ENCODE results near the gene NDUFS5. TPM values are rescaled to one million over a fixed set of nuclear protein-coding genes. Genes with fewer than 3 reads are reported as not detected.
A peak's percentile ranks its signal among the peaks of the same experiment; 100 is the strongest.

The NDUFS5 gene
- total and polyA plus RNA-seq, 10 of the 15 experiments (the other 5 are each of a cell fraction or from before 2014, with no cell fraction given): 240 to 1,578 (median 831) TPM

DNA sequence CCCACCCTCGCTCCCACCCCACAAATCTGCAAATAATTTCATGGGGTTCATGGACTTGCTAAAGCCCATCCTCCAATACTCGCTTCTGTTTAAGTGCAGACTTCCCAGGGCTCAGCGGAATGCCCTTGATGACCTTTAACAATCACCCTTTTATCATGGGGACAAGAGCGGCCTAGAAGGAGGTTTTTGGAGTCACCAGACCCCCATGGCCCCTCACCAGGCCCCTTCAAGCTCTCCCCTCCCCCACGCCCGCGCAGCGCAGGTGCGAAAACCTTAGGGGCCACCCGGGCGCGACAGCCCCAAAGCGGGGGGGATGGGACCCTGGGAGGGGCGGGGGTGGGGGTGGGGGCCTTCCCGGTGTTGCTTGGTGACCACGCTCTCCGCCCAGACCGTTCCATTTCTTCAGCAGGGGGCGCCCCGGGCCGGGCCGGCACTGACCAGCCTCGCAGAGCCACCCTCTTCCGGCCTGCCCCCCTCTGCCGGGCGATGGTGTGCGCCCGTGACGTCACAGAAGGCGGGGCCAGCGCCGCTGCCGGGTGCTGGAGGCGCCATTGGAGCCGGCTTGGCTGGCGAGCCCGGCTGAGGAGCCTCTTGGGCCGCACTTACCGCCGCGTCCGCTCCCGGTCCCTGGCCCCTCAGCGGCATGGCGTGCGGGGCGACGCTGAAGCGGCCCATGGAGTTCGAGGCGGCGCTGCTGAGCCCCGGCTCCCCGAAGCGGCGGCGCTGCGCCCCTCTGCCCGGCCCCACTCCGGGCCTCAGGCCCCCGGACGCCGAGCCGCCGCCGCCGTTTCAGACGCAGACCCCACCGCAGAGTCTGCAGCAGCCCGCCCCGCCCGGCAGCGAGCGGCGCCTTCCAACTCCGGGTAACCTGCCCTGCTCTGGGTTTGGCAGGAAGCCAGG lies 35.2 kb upstream of the NDUFS5 start, which contains the start of gene AKIRIN1 (continued):
- TF ChIP-seq, protein P1, sequence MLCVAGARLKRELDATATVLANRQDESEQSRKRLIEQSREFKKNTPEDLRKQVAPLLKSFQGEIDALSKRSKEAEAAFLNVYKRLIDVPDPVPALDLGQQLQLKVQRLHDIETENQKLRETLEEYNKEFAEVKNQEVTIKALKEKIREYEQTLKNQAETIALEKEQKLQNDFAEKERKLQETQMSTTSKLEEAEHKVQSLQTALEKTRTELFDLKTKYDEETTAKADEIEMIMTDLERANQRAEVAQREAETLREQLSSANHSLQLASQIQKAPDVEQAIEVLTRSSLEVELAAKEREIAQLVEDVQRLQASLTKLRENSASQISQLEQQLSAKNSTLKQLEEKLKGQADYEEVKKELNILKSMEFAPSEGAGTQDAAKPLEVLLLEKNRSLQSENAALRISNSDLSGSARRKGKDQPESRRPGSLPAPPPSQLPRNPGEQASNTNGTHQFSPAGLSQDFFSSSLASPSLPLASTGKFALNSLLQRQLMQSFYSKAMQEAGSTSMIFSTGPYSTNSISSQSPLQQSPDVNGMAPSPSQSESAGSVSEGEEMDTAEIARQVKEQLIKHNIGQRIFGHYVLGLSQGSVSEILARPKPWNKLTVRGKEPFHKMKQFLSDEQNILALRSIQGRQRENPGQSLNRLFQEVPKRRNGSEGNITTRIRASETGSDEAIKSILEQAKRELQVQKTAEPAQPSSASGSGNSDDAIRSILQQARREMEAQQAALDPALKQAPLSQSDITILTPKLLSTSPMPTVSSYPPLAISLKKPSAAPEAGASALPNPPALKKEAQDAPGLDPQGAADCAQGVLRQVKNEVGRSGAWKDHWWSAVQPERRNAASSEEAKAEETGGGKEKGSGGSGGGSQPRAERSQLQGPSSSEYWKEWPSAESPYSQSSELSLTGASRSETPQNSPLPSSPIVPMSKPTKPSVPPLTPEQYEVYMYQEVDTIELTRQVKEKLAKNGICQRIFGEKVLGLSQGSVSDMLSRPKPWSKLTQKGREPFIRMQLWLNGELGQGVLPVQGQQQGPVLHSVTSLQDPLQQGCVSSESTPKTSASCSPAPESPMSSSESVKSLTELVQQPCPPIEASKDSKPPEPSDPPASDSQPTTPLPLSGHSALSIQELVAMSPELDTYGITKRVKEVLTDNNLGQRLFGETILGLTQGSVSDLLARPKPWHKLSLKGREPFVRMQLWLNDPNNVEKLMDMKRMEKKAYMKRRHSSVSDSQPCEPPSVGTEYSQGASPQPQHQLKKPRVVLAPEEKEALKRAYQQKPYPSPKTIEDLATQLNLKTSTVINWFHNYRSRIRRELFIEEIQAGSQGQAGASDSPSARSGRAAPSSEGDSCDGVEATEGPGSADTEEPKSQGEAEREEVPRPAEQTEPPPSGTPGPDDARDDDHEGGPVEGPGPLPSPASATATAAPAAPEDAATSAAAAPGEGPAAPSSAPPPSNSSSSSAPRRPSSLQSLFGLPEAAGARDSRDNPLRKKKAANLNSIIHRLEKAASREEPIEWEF (IDR thresholded peaks at IDR 0.05; ENCODE audit: insufficient replicate concordance, low read depth, low read length): no peak
- no peak for TF ChIP-seq STAT3 (IDR thresholded peaks at IDR 0.05; ENCODE audit: low read depth, low read length)
- TF ChIP-seq SUZ12 (IDR thresholded peaks at IDR 0.05; ENCODE audit: unreplicated experiment): no peak
- no peak for TF ChIP-seq BMI1 (IDR thresholded peaks at IDR 0.05; ENCODE audit: borderline replicate concordance)
- TF ChIP-seq, protein P2, sequence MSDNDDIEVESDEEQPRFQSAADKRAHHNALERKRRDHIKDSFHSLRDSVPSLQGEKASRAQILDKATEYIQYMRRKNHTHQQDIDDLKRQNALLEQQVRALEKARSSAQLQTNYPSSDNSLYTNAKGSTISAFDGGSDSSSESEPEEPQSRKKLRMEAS (IDR thresholded peaks at IDR 0.05; ENCODE audit: low read depth, low read length): peak; percentile 27; the same call in 1 of the 2 replicates
- peak; percentile 87; the same call in 1 of the 2 replicates for TF ChIP-seq POLR2AphosphoS2 (IDR thresholded peaks at IDR 0.05; ENCODE audit: low read depth, low read length)
- peak; percentile 96 for TF ChIP-seq CREM (IDR thresholded peaks at IDR 0.05; ENCODE audit: low read depth)
- no peak for TF ChIP-seq NFYB (IDR thresholded peaks at IDR 0.05; ENCODE audit: insufficient read depth, low read depth, low read length)
- TF ChIP-seq, protein P3, sequence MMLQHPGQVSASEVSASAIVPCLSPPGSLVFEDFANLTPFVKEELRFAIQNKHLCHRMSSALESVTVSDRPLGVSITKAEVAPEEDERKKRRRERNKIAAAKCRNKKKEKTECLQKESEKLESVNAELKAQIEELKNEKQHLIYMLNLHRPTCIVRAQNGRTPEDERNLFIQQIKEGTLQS (IDR thresholded peaks at IDR 0.05; ENCODE audit: borderline replicate concordance, extremely low read depth, low read depth, low read length): no peak
- TF ChIP-seq SIX5 (IDR thresholded peaks at IDR 0.05; ENCODE audit: low read depth, low read length, severe bottlenecking): peak; percentile 64
- TF ChIP-seq, protein P4, sequence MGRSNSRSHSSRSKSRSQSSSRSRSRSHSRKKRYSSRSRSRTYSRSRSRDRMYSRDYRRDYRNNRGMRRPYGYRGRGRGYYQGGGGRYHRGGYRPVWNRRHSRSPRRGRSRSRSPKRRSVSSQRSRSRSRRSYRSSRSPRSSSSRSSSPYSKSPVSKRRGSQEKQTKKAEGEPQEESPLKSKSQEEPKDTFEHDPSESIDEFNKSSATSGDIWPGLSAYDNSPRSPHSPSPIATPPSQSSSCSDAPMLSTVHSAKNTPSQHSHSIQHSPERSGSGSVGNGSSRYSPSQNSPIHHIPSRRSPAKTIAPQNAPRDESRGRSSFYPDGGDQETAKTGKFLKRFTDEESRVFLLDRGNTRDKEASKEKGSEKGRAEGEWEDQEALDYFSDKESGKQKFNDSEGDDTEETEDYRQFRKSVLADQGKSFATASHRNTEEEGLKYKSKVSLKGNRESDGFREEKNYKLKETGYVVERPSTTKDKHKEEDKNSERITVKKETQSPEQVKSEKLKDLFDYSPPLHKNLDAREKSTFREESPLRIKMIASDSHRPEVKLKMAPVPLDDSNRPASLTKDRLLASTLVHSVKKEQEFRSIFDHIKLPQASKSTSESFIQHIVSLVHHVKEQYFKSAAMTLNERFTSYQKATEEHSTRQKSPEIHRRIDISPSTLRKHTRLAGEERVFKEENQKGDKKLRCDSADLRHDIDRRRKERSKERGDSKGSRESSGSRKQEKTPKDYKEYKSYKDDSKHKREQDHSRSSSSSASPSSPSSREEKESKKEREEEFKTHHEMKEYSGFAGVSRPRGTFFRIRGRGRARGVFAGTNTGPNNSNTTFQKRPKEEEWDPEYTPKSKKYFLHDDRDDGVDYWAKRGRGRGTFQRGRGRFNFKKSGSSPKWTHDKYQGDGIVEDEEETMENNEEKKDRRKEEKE (IDR thresholded peaks at IDR 0.05): peak; percentile 92
- TF ChIP-seq MYB (IDR thresholded peaks at IDR 0.05; ENCODE audit: borderline replicate concordance, low read depth, low read length): no peak
- TF ChIP-seq WRNIP1 (IDR thresholded peaks at IDR 0.05; ENCODE audit: borderline replicate concordance, low read depth, low read length): no peak
- TF ChIP-seq, protein P5, sequence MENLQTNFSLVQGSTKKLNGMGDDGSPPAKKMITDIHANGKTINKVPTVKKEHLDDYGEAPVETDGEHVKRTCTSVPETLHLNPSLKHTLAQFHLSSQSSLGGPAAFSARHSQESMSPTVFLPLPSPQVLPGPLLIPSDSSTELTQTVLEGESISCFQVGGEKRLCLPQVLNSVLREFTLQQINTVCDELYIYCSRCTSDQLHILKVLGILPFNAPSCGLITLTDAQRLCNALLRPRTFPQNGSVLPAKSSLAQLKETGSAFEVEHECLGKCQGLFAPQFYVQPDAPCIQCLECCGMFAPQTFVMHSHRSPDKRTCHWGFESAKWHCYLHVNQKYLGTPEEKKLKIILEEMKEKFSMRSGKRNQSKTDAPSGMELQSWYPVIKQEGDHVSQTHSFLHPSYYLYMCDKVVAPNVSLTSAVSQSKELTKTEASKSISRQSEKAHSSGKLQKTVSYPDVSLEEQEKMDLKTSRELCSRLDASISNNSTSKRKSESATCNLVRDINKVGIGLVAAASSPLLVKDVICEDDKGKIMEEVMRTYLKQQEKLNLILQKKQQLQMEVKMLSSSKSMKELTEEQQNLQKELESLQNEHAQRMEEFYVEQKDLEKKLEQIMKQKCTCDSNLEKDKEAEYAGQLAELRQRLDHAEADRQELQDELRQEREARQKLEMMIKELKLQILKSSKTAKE (IDR thresholded peaks at IDR 0.05; ENCODE audit: low read depth, poor library complexity, severe bottlenecking): no peak
